HuH-7.5 (cell line): ENCODE results near the gene POC1A.

Experiments used
- DNase-seq: peaks from one replicate; pipeline ENCODE4 v3.0.0; 2011; ENCODE audit warnings: low spot score

POC1A gene

GRCh38 chr3:52067046-52067445 lies 87.2 kb downstream of the POC1A start:
- no peak for DNase-seq

DNA sequence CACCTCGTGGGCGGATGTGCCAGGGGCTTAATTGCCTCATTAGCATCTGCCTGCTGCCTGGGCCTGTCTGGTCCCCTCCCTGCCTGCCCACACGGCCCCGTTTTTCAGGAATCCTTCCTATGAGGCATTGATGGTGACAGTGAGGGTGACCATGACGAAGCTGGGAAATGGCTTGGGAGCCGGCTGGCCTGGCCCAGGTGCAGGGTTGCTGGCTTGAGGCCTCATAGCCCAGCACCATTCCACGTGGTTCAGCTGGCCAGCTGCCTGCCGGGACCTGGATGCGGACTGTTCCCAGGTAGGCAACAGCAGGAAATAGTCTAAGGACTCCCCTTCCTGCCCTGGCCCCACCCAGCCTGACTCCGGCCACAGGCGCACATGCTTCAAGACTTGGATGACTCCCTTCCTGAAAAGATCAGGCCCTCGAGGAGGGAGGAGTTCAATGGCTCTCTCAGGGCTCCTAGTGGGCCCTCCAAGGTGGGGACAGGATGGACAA lies 88.9 kb downstream of the POC1A start:
- no peak for DNase-seq

DNA sequence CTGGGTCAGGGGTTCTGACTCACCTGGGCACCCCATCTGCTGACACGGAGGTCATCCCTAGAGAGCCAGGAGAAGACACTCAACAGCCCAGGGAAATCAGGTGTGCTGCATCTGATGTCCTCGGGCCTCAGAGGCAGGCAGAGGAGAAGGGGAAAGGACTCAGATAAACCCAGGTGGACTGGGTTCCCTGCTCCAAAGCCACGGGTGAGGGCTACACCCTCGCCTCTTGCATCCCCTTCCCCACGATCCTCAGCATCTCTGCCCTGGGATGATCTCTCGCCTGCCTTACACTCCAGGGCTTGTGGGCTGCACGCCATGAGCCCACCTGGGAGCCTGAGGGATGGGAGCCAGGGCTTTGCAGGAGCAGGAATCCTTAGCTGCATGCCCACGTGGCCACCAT lies 89.7 kb downstream of the POC1A start:
- DNase-seq, result no peak

- DNase-seq, result no peak
Measured at GRCh38 chr3:52063026-52063723, 91.0 kb downstream of the POC1A start.

GRCh38 chr3:52062505-52062904 lies 91.7 kb downstream of the POC1A start:
- no peak for DNase-seq

DNA sequence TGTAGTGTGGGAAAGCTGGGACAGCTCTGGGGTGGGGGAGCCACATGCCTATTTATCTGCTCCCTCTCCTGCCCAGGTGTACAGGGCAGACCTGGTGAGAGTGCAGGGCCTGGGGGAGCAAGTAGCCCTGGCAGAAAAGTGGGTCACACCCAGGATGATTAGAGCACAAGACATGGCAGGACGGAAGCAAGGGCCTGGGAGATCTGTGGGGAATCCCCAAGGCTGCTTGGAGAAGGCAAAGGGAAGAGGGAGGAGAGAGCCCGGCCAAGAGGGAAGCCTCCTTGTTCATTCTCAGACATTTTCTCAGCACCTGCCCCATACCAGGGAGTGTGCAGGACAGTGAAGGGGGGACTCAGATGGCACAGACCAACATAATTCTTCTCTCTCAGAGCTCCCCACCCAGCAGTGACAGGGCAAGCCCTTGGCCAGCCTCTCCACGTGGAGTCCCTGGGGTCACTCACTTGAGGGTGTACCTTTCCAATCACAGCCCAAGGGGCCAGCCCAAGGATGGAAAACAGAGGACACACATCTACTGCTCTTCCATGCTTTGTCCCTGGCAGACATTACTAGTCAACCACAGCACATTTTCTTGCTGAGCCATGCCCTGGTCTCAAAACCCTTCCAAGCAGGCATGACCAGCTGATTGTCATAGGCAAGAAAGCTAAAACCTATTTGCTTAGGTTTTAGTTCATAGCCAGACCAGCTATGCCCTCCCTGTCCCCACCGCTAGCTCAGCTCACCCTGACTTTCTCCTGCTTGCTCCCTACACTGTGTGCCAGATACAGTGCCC lies 92.9 kb downstream of the POC1A start:
- DNase-seq, result no peak

GRCh38 chr3:52059781-52060180 lies 94.4 kb downstream of the POC1A start:
- DNase-seq, result no peak

DNA sequence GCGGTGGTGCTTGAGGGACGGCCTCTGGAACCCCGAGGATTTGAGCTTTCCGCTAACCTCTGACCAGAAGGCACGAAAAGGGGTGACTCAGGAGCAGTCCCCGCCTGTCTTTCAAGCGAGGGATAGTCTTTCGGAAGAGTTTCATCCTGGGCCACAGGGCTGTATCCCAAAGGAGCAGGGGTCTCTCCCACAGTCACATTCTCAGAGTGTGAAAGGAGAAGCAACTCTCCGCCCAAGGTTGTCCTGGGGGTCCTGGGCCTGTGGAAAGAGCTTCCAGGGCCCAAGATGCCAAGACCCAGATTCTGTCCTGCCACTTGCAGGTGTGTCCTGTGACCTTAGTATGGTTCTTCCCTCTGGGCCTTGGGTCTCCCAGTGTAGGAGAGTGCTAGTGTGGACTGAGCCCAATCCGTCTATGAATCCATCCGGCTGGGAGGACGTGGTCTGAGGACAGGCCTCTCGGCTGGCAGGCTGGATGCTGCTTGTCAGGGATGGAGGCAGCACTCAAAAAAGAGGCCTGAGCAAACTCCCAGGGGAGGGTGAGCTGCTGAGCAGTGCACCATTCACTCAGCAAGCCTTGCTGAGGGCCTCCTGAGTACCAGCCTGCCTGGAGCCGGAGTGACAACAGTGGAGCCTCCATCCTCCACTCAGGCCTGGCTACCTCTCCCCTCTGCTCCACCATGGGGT lies 96.3 kb downstream of the POC1A start:
- no peak for DNase-seq

- DNase-seq, result peak; percentile 98
Measured at GRCh38 chr3:52056968-52057811, 97.0 kb downstream of the POC1A start.

- peak; percentile 68 for DNase-seq
Measured at GRCh38 chr3:52056521-52056967, 97.7 kb downstream of the POC1A start, which contains the start of gene DUSP7. DUSP7 (minus strand) TSS chr3:52056571; CDS start chr3:52056366, 205 bp downstream.

DNA sequence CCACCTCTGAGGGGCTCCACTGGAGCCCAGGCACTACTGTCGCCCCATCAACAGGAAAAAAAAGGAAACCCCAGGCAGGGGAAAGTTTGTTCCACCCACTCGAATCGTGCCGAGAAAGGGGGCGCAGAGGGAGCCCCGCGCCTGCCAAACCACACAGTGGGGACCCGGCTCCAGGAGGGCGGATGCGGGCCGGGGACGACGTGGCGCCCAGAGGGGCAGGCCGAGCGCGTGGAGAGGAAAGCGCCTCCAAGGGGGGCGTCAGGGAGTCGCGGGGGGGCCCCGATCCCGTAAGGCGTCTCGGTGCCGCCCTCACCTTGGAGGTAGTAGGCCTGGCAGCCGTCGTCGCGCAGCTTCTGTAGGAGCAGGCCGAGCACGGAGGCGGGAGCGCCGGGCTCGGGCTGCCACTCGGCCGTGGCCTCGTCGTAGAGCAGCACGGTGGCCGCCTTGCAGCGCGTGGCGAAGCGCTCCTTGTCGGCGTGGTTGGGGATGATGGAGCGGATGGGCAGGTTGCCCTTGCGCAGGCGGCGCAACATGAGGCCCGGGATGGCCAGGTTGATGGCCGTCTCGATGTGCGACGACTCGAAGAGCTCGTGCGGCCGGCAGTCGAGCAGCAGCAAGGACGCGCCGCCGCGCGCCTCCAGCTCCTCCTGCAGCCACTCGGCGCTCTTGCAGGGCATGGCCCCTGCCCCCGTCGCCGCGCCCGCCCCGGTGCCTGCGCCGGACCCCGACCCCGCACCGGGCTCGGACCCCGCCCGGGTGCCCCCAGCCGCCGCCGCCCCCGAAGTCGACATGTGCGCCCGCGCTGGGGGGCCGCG lies 98.5 kb downstream of the POC1A start:
- DNase-seq, result peak; percentile 67

DNA sequence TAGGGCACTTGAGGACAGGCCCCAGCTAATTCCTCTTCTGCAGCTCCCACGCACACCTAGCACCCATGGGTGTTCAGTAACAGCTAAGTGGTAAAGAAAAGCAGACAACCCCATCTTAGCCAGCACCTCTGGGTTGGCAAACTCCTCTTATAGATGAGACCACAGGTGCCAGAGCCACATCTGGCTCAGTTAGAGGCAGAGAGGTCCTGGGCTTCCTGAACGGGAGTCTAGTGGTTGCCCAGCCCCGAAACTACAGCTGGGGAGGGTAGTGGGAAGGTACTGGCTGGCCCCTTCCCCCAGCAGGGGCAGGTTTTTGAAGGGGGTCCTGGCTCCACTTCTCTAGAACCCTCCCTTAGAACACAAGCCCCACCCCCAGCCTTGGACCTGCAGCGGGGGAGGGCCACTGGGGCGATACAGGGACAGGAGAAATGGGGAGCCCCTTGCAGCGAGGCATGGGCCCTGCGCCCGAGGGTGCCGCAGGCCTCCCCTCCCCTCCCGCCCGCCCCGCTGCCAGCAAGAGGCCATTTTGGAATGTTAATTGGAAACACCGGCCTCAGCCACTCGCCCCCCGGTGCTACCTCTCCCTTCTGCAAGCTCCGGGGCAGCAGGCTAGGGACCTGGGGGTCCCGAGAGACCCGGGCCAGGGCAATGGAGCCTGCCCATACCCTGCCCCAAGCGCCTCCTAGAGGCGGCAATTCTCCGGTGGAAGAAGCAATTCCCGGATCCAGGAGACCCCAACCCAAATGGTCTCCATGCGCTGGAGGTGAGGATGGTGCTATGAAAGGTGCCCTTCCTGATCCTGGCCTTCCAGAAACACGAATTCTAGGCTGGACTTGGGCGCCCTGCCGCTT lies 99.3 kb downstream of the POC1A start:
- no peak for DNase-seq

DNA sequence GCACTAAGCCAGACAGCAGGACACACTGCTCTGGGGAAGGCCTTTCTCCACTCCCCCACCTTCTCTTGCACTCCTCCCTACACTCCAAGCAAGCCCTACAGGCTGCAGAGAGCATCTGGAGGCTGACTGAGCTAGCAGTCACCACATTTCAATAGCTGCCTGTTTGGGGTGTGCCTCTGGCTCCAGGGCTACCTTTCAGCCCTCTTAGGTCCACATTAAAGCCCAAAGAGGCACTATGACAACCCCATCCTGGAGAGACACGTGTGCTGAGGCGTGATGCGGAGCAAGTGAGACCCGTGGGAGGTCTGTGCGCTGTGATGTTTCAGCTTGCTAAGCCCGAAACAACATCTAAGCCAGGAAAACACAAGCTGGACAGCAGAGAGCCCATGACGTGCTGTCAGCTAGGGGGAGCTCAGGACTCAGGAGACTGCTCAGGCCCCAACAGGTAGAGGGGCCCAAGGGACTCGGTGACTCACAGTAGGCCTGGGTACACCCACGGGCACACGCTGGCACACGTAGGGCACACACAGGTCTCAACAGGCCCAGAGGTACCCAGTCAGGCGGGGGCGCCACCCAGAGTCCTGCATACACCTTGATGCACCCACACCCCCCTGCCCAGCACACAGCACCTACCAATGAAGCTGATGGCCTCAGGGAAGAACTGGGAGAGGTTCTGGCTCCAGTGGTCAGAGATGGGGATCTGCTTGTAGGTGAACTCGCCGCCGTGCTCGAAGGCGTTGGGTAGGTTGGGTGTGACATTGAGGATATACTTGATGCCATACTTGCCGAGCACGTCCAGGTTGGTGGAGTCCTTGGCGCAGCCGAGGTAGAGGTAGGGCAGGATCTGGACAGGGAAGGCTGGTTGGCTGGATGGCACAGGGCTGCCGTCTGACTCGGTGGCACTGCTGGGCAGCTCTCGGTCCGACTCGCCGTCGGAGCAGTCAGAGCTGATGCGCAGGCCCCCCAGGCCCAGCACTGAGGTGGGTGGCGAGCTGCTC lies 100.6 kb downstream of the POC1A start:
- no peak for DNase-seq

DNA sequence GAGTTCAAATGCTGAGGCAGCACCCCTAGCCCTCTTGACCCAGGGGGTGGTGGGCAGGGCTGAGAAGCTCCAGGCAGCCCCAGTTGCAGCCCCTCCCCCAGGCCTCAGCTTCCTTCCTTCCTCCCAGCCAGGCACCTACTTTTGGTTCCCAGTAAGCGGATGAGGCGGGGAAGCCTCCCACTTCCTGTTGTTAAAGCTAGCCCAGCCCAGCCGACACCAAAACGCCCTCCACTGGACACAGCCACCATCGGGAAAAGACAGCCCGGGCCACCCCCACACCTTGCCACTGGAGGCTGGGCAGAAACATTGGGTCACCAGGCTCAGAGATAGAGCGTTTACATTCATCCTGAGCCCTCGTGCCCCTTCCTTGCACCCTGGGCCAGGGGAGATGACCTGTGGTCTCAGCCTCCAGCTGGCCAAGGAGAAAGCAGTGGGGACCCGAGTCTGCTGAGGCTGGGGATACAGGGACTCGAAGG lies 101.4 kb downstream of the POC1A start:
- no peak for DNase-seq

DNA sequence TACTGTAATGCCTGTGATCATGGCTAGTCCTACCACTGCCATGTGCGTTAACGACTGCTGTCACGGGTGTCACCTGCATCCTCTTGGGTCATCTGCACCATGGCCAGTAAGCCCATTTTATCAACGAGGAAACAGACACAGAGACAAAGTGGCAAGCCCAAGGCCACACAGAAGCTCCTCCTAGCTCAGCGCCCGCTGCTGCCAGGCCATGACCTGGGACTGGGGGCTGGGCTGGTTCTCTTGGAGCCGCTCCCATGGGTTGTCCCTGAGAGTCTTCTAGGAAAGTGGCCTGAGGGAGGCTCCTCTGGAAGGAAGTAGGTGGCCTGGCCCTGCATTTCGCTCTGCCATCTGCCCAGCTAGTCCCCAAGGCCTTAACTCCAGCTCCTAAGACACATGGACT lies 102.8 kb downstream of the POC1A start:
- no peak for DNase-seq

GRCh38 chr3:52050571-52050970 lies 103.7 kb downstream of the POC1A start:
- no peak for DNase-seq

- DNase-seq, result no peak
Measured at GRCh38 chr3:52049503-52049902, 104.7 kb downstream of the POC1A start.

- DNase-seq, result no peak
Measured at GRCh38 chr3:52047295-52047960, 106.8 kb downstream of the POC1A start.
